GM12875 (cell line): Measurements from ENCODE around the gene AGO4.

Experiments used
- H3K4me3 ChIP-seq: one replicate; pipeline ENCODE4 v1.5.1; 2011; ENCODE audit warnings: low read depth, low read length, control low read depth
- CTCF ChIP-seq: IDR thresholded peaks from 2 replicates; pipeline ENCODE4 v1.5.1; 2011; ENCODE audit warnings: low read depth, mild to moderate bottlenecking, control low read depth, inconsistent platforms, low read length, moderate library complexity, borderline replicate concordance; ENCODE audit not compliant: insufficient read depth

Gene AGO4

GRCh38 chr1:35882945-35883634 is 75.3 kb downstream of the AGO4 start, which contains the start of gene AGO1:
Gene AGO1 (plus strand): TSS chr1:35883209. CDS start chr1:35883422, 213 bp downstream.
- TF ChIP-seq CTCF, result peak; percentile 99
- peak within 1 kb of the TSS; percentile 98 for H3K4me3 ChIP-seq

- no peak for TF ChIP-seq CTCF
Observed at GRCh38 chr1:35883635-35884101, 75.9 kb downstream of the AGO4 start.

GRCh38 chr1:35884934-35885333 is 77.1 kb downstream of the AGO4 start:
- H3K4me3 ChIP-seq, result no peak overlapping the region
- no peak for TF ChIP-seq CTCF

More at GRCh38 chr1:35883635-35884101, 75.9 kb downstream of the AGO4 start:
- peak overlapping the region; percentile 98 for H3K4me3 ChIP-seq

GRCh38 chr1:35885961-35886558 is 78.2 kb downstream of the AGO4 start:
- no peak overlapping the region for H3K4me3 ChIP-seq
- TF ChIP-seq CTCF, result no peak

GRCh38 chr1:35886577-35887431 is 79.0 kb downstream of the AGO4 start:
- H3K4me3 ChIP-seq, result no peak overlapping the region
- no peak for TF ChIP-seq CTCF

- H3K4me3 ChIP-seq, result no peak overlapping the region
- no peak for TF ChIP-seq CTCF
Observed at GRCh38 chr1:35887508-35887907, 79.7 kb downstream of the AGO4 start.
